Transverse colon (tissue), 4 donors: Measurements from ENCODE around the gene NOL8. TPM values are rescaled to one million over a fixed set of nuclear protein-coding genes. Genes with fewer than 3 reads are reported as not detected.

Source experiments
- DNase-seq: peaks from one replicate; pipeline ENCODE4 v3.0.0-alpha.2; 2019
- H3K27ac ChIP-seq, 4 donors: fragments of 200-600 bp; sonication (generic); 2 replicates each; pipeline ENCODE4 v1.5.1; 2016 to 2018; ENCODE audit warnings: inconsistent platforms in 4 of 4
- H3K27me3 ChIP-seq: fragments of 200-600 bp; sonication (generic); 2 replicates; pipeline ENCODE4 v1.5.1; 2017; ENCODE audit warnings: inconsistent platforms
- H3K36me3 ChIP-seq, 4 donors: fragments of 200-600 bp; sonication (generic); 2 replicates each; pipeline ENCODE4 v1.5.1; 2017 to 2019; ENCODE audit warnings: inconsistent platforms in 4 of 4
- H3K4me1 ChIP-seq, 4 donors: fragments of 200-600 bp; sonication (generic); 2 replicates each; pipeline ENCODE4 v1.5.1; 2017 to 2020; ENCODE audit warnings: inconsistent platforms in 4 of 4
- H3K4me3 ChIP-seq, 4 donors: fragments of 200-600 bp; sonication (generic); 1 replicate in 1 of 4; 2 replicates in 3 of 4; pipeline versions ENCODE4 v1.5.1 to v1.6.1; 2017 to 2019; ENCODE audit warnings: inconsistent platforms in 4 of 4
- H3K9me3 ChIP-seq, 2 donors: fragments of 200-600 bp; sonication (generic); 2 replicates each; pipeline ENCODE4 v1.5.1; 2017 to 2019; ENCODE audit warnings: inconsistent platforms in 2 of 2
- EP300 ChIP-seq: sonication (generic); formaldehyde crosslinking; IDR thresholded peaks from one replicate; pipeline ENCODE4 v1.6.1; 2017; ENCODE audit warnings: antibody characterized with exemption, low read depth
- POLR2A ChIP-seq: fragments of 450-650 bp; IDR thresholded peaks from one replicate; pipeline ENCODE4 v1.6.1; 2016; ENCODE audit warnings: antibody characterized with exemption, mild to moderate bottlenecking, moderate library complexity
- POLR2AphosphoS5 ChIP-seq, 3 donors: sonication (generic); formaldehyde crosslinking; IDR thresholded peaks; one replicate each; pipeline ENCODE4 v1.6.1; 2016; ENCODE audit warnings: antibody characterized with exemption in 3 of 3
- WGBS, 2 donors: methylation state at CpG; one replicate each; pipeline ENCODE4 v1.1.5; 2018; ENCODE audit warnings: low coverage in 1 of 2; 5-methylcytosine and 5-hydroxymethylcytosine counted together
- in situ Hi-C, 4 donors: fragments of 200-750 bp; cut with MboI; loops; one replicate each; pipeline versions ENCODE4 v1.15.0 to v1.15.1; 2017; ENCODE audit warnings: low sequenced_read_pairs in 3 of 4, low pct_ligation_motif_present in 1 of 4, low pct_unique_long_range_greater_than_20kb in 1 of 4
- intact Hi-C: fragments of 100-400 bp; cut with DNase I; formaldehyde crosslinking; loops from one replicate; pipeline ENCODE4 v1.15.1; 2023; ENCODE audit warnings: low total_unique reads
- total RNA-seq, 4 donors: library from RNA; depleted of rRNA; stranded (reverse); fragments of >200 nt; gene quantifications; one replicate each; pipeline ENCODE4 v1.1.0, GENCODE V29; 2016
- TF ChIP-seq, protein P1 (sequence below), 5 experiments: fragments of 200-600 bp in 3 of 5; fragments of 450-650 bp in 2 of 5; sonication (generic) in 3 of 5; IDR thresholded peaks; 1 replicate in 2 of 5; 2 replicates in 3 of 5; pipeline ENCODE4 v1.5.1; 2016 to 2017; ENCODE audit warnings: antibody characterized with exemption in 5 of 5, inconsistent platforms in 3 of 5, mild to moderate bottlenecking in 2 of 5, moderate library complexity in 1 of 5

Gene NOL8
- total RNA-seq, 4 donors from 2014 or later, result 17.6 to 86.2 (median 24.3) TPM

DNA sequence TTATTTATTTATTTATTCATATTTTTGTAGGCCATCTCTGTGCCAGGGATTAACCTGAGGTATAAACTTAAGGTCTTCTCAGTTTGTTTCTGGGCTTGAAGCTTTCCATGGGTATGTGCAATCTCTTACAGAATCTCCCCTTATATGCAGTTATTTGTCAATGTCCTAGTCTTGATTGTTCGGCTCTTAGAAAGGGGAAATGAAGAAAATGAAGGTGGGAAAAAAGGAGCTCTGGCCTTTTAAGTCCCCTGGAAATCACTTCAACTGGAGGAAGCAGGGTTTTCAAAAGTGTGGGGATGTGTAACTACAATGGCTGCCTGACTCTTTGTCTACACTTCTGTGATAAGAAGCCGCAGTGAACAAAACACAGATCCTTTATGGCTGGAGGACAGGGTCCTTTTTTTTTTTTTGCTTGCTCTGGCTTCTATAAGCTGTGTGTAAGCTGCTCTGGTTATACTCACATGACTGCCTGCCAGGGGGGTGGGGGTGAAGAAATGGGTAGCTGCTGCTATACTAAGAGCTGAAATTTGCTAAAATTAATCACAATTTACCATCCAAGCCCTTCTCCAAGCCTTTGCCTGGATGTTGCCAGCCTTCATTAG, 34.3 kb upstream of the NOL8 start:
- intact Hi-C loops, result no loop called here
- in situ Hi-C loops, result no loop called here

DNA sequence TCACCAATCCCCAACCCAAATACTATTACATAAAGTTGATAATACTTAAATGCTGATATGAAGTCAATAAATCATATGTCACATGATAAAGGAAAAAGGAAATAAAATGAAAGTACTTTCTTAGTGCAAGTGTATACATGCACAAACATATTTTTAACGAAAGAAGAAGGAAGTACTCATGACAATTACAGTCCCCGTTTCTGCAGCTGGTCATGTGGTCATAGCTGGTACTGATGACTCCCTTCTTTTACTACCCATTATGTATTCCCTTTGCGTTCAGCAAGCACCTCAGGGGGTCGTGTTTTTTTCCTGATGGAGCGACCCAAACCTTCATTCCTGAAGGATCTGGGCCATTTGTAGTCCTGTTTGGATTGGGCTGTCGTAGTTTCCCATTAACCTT, 27.9 kb upstream of the NOL8 start:
- in situ Hi-C loops, result no loop called here
- H3K9me3 ChIP-seq, result peaks cover 9 to 24% of the 10 kb centered on the region in 2 donors
- TF ChIP-seq, protein P1, sequence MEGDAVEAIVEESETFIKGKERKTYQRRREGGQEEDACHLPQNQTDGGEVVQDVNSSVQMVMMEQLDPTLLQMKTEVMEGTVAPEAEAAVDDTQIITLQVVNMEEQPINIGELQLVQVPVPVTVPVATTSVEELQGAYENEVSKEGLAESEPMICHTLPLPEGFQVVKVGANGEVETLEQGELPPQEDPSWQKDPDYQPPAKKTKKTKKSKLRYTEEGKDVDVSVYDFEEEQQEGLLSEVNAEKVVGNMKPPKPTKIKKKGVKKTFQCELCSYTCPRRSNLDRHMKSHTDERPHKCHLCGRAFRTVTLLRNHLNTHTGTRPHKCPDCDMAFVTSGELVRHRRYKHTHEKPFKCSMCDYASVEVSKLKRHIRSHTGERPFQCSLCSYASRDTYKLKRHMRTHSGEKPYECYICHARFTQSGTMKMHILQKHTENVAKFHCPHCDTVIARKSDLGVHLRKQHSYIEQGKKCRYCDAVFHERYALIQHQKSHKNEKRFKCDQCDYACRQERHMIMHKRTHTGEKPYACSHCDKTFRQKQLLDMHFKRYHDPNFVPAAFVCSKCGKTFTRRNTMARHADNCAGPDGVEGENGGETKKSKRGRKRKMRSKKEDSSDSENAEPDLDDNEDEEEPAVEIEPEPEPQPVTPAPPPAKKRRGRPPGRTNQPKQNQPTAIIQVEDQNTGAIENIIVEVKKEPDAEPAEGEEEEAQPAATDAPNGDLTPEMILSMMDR (IDR thresholded peaks at IDR 0.05), result peak in 1 of 5 experiments; percentile 11
- no peak for TF ChIP-seq EP300
- no peak overlapping the region for H3K4me3 ChIP-seq
- no peak for DNase-seq
- no peaks in the 10 kb centered on the region for H3K27me3 ChIP-seq
- intact Hi-C loops, result no loop called here
- H3K4me1 ChIP-seq, result peaks cover 0 to 22% (median 15%) of the 10 kb centered on the region in 4 donors
- 70 to 79% methylated on average over 6 of the region's 6 CpGs for WGBS, 2 donors
- H3K27ac ChIP-seq, result no peak overlapping the region
- no peaks in the 10 kb centered on the region for H3K36me3 ChIP-seq

More for the DNA sequence above, 34.3 kb upstream of the NOL8 start:
- no peak for DNase-seq
- Histone ChIP-seq H3K27me3 (no peaks in the 10 kb centered on the region), H3K4me1 (peaks cover 0 to 9% (median 1%) of the 10 kb centered on the region in 4 donors), H3K36me3 (no peaks in the 10 kb centered on the region), H3K4me3 (no peak overlapping the region), H3K9me3 (peaks cover 9 to 23% of the 10 kb centered on the region in 2 donors), H3K27ac (peak overlapping the region; percentile 23 to 47 (median 35))
- WGBS, 2 donors, result 67 to 71% methylated on average over 2 of the region's 2 CpGs
- TF ChIP-seq, protein P1 (IDR thresholded peaks at IDR 0.05), result no peak
- TF ChIP-seq EP300 (no peak), POLR2A (no peak), POLR2AphosphoS5 (IDR thresholded peaks at IDR 0.05) (no peak)

- DNase-seq, result no peak
- Histone ChIP-seq H3K27me3 (no peaks in the 10 kb centered on the region), H3K4me1 (peaks cover 0 to 22% (median 15%) of the 10 kb centered on the region in 4 donors), H3K27ac (peak overlapping the region; percentile 61 to 78 (median 64)), H3K9me3 (peaks cover 5 to 13% of the 10 kb centered on the region in 2 donors), H3K36me3 (no peaks in the 10 kb centered on the region), H3K4me3 (no peak overlapping the region)
- TF ChIP-seq, protein P1 (IDR thresholded peaks at IDR 0.05), result no peak
- TF ChIP-seq EP300, result no peak
- in situ Hi-C loops, result no loop called here
- intact Hi-C loops, result no loop called here
Observed at GRCh38 chr9:92350740-92351133, 25.6 kb upstream of the NOL8 start.

DNA sequence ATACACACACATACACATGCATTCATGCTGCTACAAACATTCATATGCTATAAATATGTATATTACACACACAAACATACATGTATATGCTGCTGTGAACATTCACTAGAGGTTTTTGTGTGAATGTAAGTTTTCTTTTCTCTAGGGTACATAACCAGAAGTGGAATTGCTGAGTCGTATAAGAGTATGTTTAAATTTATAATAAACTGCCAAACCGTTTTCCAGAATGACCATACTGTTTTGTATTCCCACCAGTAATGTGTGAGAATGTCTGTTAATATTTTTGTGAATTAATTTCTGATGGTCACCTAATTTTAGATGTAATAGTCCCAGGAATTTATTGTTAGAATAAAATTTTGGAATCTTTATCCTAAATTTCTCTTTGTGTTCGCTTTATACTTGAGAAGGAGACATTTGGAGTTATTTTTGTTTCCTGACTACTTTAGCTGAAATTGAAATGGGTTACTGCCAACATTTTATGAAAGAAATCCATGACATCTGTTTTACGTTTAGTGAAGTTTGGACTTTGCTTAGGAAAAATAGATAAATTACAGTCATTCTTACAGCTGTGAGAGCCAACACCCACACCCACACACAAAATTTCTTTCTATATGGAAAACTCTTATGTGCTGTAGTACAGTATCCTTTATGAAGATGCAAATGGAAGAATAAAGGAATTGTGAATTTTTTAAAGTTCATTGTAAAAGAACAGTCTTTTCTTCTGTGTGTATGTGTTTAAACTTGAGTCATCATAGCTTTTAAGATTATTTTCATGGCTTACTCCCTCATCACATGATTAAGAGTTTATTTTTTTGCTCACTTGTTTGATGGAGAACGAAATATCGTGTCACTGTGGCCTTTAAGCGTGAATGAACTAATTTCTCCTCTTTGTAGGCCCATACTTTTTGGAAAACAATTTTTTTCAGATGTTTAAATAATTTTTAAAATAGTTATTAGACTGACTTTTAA, 24.9 kb upstream of the NOL8 start:
- intact Hi-C loops, result loop anchor here (10.0 kb wide), 1 partner anchor 85 kb away; no protein-coding TSS in a partner anchor
- in situ Hi-C loops, result loop anchor here in 3 of 4 donors (10.0 to 25.0 kb wide), 5 partner anchors 85 to 437 kb away; no protein-coding TSS in a partner anchor

More for the DNA sequence above, 24.9 kb upstream of the NOL8 start:
- Histone ChIP-seq H3K4me3 (no peak overlapping the region), H3K27ac (peak overlapping the region; percentile 61 to 78 (median 64)), H3K27me3 (no peaks in the 10 kb centered on the region), H3K9me3 (peaks cover 5 to 6% of the 10 kb centered on the region in 2 donors), H3K36me3 (no peaks in the 10 kb centered on the region), H3K4me1 (peaks cover 0 to 22% (median 15%) of the 10 kb centered on the region in 4 donors)
- DNase-seq, result no peak
- WGBS, 2 donors, result 40 to 52% methylated on average over 7 of the region's 7 CpGs
- TF ChIP-seq POLR2A, result no peak
- no peak for TF ChIP-seq POLR2AphosphoS5 (IDR thresholded peaks at IDR 0.05)
- TF ChIP-seq, protein P1 (IDR thresholded peaks at IDR 0.05), result no peak
